Panc1 (cell line): ENCODE data around the gene KCTD5. TPM values are rescaled to one million over a fixed set of nuclear protein-coding genes. Genes with fewer than 3 reads are reported as not detected.
A peak's percentile ranks its signal among the peaks of the same experiment; 100 is the strongest.

Source experiments
- ATAC-seq: fragments of 200-7000 bp; cut with Tn5 transposase; 2 replicates; pipeline ENCODE4 v1.9.1; 2020; ENCODE audit warnings: mild to moderate bottlenecking, moderate library complexity
- BruUV-seq: library from RNA; stranded (reverse); fragments of 400-500 nt; replicated peaks from 2 replicates; lab custom pipeline; 2021; lab: Mats Ljungman, UMichigan
- CTCF ChIA-PET: fragments of 300-600 bp; sonication (Branson Sonifier 250); formaldehyde crosslinking; loops from one replicate; lab custom pipeline; 2022; ENCODE audit warnings: antibody characterized with exemption; lab: Charles Lee
- POLR2A ChIA-PET: fragments of 300-600 bp; sonication (Branson Sonifier 250); formaldehyde crosslinking; loops from one replicate; lab custom pipeline; 2022; ENCODE audit warnings: antibody characterized with exemption; lab: Charles Lee
- DNase-seq: peaks from one replicate; pipeline ENCODE4 v3.0.0-alpha.2; 2010; ENCODE audit warnings: low read depth, low spot score
- H3K27ac ChIP-seq: 2 replicates; pipeline ENCODE4 v1.5.1; 2011; ENCODE audit warnings: mild to moderate bottlenecking, low read length, inconsistent platforms
- H3K27me3 ChIP-seq: fragments of 200-500 bp; sonication (Bioruptor generic); 2 replicates; pipeline ENCODE4 v1.6.0; 2014; ENCODE audit warnings: low read length, inconsistent platforms; ENCODE audit not compliant: control insufficient read depth, insufficient read depth
- H3K36me3 ChIP-seq: fragments of 200-500 bp; sonication (Bioruptor generic); 2 replicates; pipeline ENCODE4 v1.5.1; 2014; ENCODE audit warnings: inconsistent platforms, mild to moderate bottlenecking, low read length, moderate library complexity; ENCODE audit not compliant: control insufficient read depth, insufficient read depth
- H3K4me1 ChIP-seq: 2 replicates; pipeline ENCODE4 v1.5.1; 2011; ENCODE audit warnings: inconsistent platforms, mild to moderate bottlenecking, low read length, moderate library complexity; ENCODE audit not compliant: control insufficient read depth, insufficient read depth
- H3K4me3 ChIP-seq, 2 experiments: 2 replicates each; pipeline ENCODE4 v1.5.1; 2011 to 2012; ENCODE audit warnings: low read depth in 2 of 2, low read length in 2 of 2, mild to moderate bottlenecking in 2 of 2, inconsistent platforms in 1 of 2, moderate library complexity in 1 of 2
- H3K9me3 ChIP-seq: fragments of 200-500 bp; sonication (Bioruptor generic); 2 replicates; pipeline ENCODE4 v1.5.1; 2014; ENCODE audit warnings: low read depth, mild to moderate bottlenecking, inconsistent platforms, low read length, moderate library complexity; ENCODE audit not compliant: control insufficient read depth, insufficient read depth
- CTCF ChIP-seq: fragments of 450-650 bp; IDR thresholded peaks from 2 replicates; pipeline ENCODE4 v1.5.1; 2017; ENCODE audit warnings: mild to moderate bottlenecking
- POLR2AphosphoS5 ChIP-seq: IDR thresholded peaks from 2 replicates; pipeline ENCODE4 v1.6.1; 2012; ENCODE audit warnings: mild to moderate bottlenecking, low read depth, low read length, moderate library complexity
- REST ChIP-seq, 2 experiments: IDR thresholded peaks; 2 replicates each; pipeline ENCODE4 v1.6.1; 2011 to 2012; ENCODE audit warnings: low read depth in 2 of 2, control low read depth in 1 of 2, low read length in 1 of 2, mild to moderate bottlenecking in 1 of 2, moderate library complexity in 1 of 2; ENCODE audit not compliant: insufficient read depth in 1 of 2
- SIN3A ChIP-seq: IDR thresholded peaks from 2 replicates; pipeline ENCODE4 v1.6.1; 2012; ENCODE audit warnings: low read depth, mild to moderate bottlenecking, low read length, moderate library complexity, borderline replicate concordance; ENCODE audit not compliant: insufficient read depth
- TCF7L2 ChIP-seq: IDR thresholded peaks from 2 replicates; pipeline ENCODE4 v1.6.1; 2011; ENCODE audit warnings: mild to moderate bottlenecking, low read depth, low read length, inconsistent platforms
- in situ Hi-C: cut with HindIII; loops from 2 replicates; pipeline ENCODE4 v1.10.0; 2016; ENCODE audit warnings: low sequenced_read_pairs, low pct_unique_long_range_greater_than_20kb
- intact Hi-C: fragments of 100-400 bp; cut with micrococcal nuclease; formaldehyde crosslinking; loops from one replicate; pipeline ENCODE4 v1.10.0; 2022; ENCODE audit not compliant: unreplicated experiment
- total RNA-seq: library from RNA; stranded (reverse); gene quantifications from one replicate; pipeline ENCODE4 v1.2.1, GENCODE V29; 2021; ENCODE audit not compliant: unreplicated experiment

Gene KCTD5
- total RNA-seq, 1 experiment from 2014 or later = 61.1 TPM

GRCh38 chr16:2753733-2754020, 71.4 kb downstream of the KCTD5 start:
- in situ Hi-C loops (no loop called here), intact Hi-C loops (no loop called here)
- Histone ChIP-seq H3K4me1 (peaks cover 20% of the 10 kb centered on the region), H3K4me3 (peak overlapping the region; percentile 84 to 99), H3K9me3 (no peaks in the 10 kb centered on the region), H3K27ac (peak overlapping the region; percentile 98), H3K27me3 (no peaks in the 10 kb centered on the region), H3K36me3 (peaks cover 22% of the 10 kb centered on the region)
- ATAC-seq (no peak), DNase-seq (no peak)
- CTCF ChIA-PET = no interaction called here
- POLR2A ChIA-PET = no interaction called here
- TF ChIP-seq TCF7L2 = no peak
- no peak for TF ChIP-seq POLR2AphosphoS5
- TF ChIP-seq CTCF = no peak
- TF ChIP-seq REST (IDR thresholded peaks at IDR 0.05; ENCODE audit: insufficient read depth in 1 of 2, low read depth in 2 of 2, low read length in 1 of 2) = no peak
- no peak for TF ChIP-seq SIN3A
- BruUV-seq = no TSS peak

- H3K4me1 ChIP-seq = peaks cover 20% of the 10 kb centered on the region
- H3K4me3 ChIP-seq = peak overlapping the region; percentile 84 to 99
- in situ Hi-C loops (no loop called here), intact Hi-C loops (no loop called here)
- ChIA-PET CTCF (no interaction called here), POLR2A (no interaction called here)
- no peaks in the 10 kb centered on the region for H3K27me3 ChIP-seq
- H3K27ac ChIP-seq = peak overlapping the region; percentile 98
- H3K36me3 ChIP-seq = peaks cover 36% of the 10 kb centered on the region
- ATAC-seq (no peak), DNase-seq (no peak)
- no TSS peak for BruUV-seq
- TF ChIP-seq CTCF = no peak
- no peaks in the 10 kb centered on the region for H3K9me3 ChIP-seq
These were observed 72.8 kb downstream of the KCTD5 start for GRCh38 chr16:2755158-2755557.
